ENCODE measurements around the gene ARMC10. TPM values are rescaled to one million over a fixed set of nuclear protein-coding genes. Genes with fewer than 3 reads are reported as not detected.

Gene ARMC10
- total and polyA plus RNA-seq, 2 donors (not counting 3 experiments of a cell fraction or from before 2014, with no cell fraction given), result 16.6 to 39.2 TPM

GRCh38 chr7:103048833-103049232 is 26.1 kb upstream of the ARMC10 start:
- CTCF ChIA-PET, result interaction anchor here (1.2 kb wide), 1 partner anchor 11 kb away, joined by 3 read pairs; no protein-coding TSS in a partner anchor
- intact Hi-C loops (cut with micrococcal nuclease), result no loop called here

More at GRCh38 chr7:103048833-103049232, 26.1 kb upstream of the ARMC10 start:
- Histone ChIP-seq H2AFZ (ENCODE audit: low read depth, low read length) (no peak overlapping the region), H3K4me2 (ENCODE audit: insufficient read depth, low read length) (no peak overlapping the region), H3K79me2 (ENCODE audit: control insufficient read depth, insufficient read depth, low read length) (no peaks in the 10 kb centered on the region), H3K9me1 (replicated peaks; ENCODE audit: control insufficient read depth, extremely low read depth, insufficient read depth, low read length) (no peaks in the 10 kb centered on the region), H3K27me3 (ENCODE audit: control insufficient read depth in 2 of 2, insufficient read depth in 2 of 2, low read length in 2 of 2) (no peaks in the 10 kb centered on the region), H3K27ac (ENCODE audit: insufficient read depth, low read depth, low read length) (no peak overlapping the region), H3K9ac (replicated peaks; ENCODE audit: extremely low read depth, insufficient read depth, low read length) (no peak overlapping the region), H3K4me3 (replicated peaks in 1 of 3; ENCODE audit: insufficient read depth in 1 of 3, low read depth in 1 of 3, low read length in 3 of 3) (no peak overlapping the region), H3K9me3 (replicated peaks; ENCODE audit: control insufficient read depth, insufficient read depth, low read length) (no peaks in the 10 kb centered on the region), H3K4me1 (ENCODE audit: control insufficient read depth, extremely low read depth, insufficient read depth, low read length) (peaks cover 5% of the 10 kb centered on the region), H3K36me3 (ENCODE audit: control insufficient read depth in 2 of 2, extremely low read depth in 1 of 2, insufficient read depth in 2 of 2, low read length in 2 of 2) (no peaks in the 10 kb centered on the region), H4K20me1 (replicated peaks; ENCODE audit: control insufficient read depth, extremely low read depth, insufficient read depth, low read length) (no peaks in the 10 kb centered on the region)
- FAIRE-seq, result no peak
- DNase-seq (ENCODE audit: low read depth, low spot score), result no peak
- dilution Hi-C loops (cut with MboI; ENCODE audit: extremely low pct_ligation_motif_present, low sequenced_read_pairs), result no loop called here
- POLR2A ChIA-PET, result no interaction called here
- no TSS peak for BruUV-seq (replicated peaks)
- no peak for TF ChIP-seq EZH2 (IDR thresholded peaks at IDR 0.05; ENCODE audit: borderline replicate concordance, low read depth, low read length, severe bottlenecking)
- no peak for TF ChIP-seq MAX (IDR thresholded peaks at IDR 0.05; ENCODE audit: insufficient read depth, insufficient read length)
- TF ChIP-seq FOS (IDR thresholded peaks at IDR 0.05; ENCODE audit: borderline replicate concordance, insufficient read depth, low read length), result no peak
- TF ChIP-seq MYC (IDR thresholded peaks at IDR 0.05; ENCODE audit: low read depth, low read length), result no peak
- TF ChIP-seq CTCF (IDR thresholded peaks at IDR 0.05; ENCODE audit: extremely low read depth in 1 of 2, insufficient read depth in 1 of 2, low read depth in 1 of 2, low read length in 2 of 2), result no peak
- TF ChIP-seq GATA2 (IDR thresholded peaks at IDR 0.05; ENCODE audit: insufficient read depth, insufficient read length, low read depth, low read length), result no peak
- no peak for TF ChIP-seq POLR2AphosphoS5 (IDR thresholded peaks at IDR 0.05; ENCODE audit: insufficient read depth, low read depth, low read length)
- TF ChIP-seq JUN (IDR thresholded peaks at IDR 0.05; ENCODE audit: borderline replicate concordance, insufficient read depth, insufficient read length, low read depth), result no peak
- TF ChIP-seq POLR2A (IDR thresholded peaks at IDR 0.05; ENCODE audit: low read depth, low read length), result no peak

Data from endothelial cell of umbilical vein (primary cell).